NCI-H1417 (cell line): Measurements from ENCODE around the gene UAP1L1.
"Not testable (repeated sequence)": the region's sequence is repeated elsewhere in the genome, so short reads cannot be mapped to it uniquely, and the experiment has no call there.

Experiments
- DNase-seq, 3 experiments: peaks; one replicate each; lab custom pipeline; 2025; lab: John Stamatoyannopoulos, UW

Gene UAP1L1, protein sequence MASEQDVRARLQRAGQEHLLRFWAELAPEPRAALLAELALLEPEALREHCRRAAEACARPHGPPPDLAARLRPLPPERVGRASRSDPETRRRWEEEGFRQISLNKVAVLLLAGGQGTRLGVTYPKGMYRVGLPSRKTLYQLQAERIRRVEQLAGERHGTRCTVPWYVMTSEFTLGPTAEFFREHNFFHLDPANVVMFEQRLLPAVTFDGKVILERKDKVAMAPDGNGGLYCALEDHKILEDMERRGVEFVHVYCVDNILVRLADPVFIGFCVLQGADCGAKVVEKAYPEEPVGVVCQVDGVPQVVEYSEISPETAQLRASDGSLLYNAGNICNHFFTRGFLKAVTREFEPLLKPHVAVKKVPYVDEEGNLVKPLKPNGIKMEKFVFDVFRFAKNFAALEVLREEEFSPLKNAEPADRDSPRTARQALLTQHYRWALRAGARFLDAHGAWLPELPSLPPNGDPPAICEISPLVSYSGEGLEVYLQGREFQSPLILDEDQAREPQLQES

GRCh38 chr9:137077010-137077747, at the start of gene UAP1L1:
Gene UAP1L1, plus strand, starts transcription at chr9:137077517. Its CDS starts 16 bp downstream, at chr9:137077533.
- peak; percentile 11 to 53 (median 38) for DNase-seq

DNA sequence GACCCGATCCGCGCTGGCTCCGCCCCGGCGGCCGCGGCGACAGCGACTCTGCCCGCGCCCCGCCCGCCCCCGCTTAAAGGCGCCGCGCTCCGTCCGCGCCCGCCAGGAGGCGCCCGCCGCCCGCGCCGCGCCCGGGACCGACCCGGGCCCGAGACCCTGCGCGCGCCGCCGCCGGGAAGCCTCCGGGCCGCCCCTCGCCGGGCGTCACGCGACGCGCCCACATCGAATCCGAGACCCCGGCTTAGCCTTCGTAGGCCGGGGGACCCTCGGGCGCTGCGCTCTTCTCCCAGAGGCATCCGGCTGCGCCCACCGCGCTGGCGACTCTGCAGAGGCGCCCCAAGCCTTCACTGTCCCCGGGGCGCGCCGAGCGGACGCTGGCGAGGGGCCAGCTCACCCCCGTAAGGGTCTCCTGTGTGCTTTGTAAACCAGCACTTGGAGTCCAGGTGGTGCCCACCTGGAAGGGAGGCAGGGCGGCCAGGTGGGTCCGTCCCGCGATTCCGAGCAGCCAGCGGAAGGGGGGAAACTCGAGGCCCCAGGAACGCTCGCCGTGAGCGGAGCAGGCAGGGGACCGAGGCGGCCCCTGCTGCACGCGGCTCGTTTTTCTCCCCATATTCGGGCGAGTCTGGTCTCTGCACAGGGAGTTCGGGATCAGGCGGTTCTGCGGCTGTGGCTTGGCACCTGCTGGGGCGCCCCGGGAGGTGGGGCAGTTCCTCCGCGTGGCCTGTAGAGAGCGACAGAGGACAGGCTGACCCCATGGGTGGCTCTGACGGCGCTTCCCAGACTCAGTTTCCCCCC, 48.9 kb upstream of the UAP1L1 start:
- DNase-seq: peak; percentile 66 to 83 (median 74)

DNA sequence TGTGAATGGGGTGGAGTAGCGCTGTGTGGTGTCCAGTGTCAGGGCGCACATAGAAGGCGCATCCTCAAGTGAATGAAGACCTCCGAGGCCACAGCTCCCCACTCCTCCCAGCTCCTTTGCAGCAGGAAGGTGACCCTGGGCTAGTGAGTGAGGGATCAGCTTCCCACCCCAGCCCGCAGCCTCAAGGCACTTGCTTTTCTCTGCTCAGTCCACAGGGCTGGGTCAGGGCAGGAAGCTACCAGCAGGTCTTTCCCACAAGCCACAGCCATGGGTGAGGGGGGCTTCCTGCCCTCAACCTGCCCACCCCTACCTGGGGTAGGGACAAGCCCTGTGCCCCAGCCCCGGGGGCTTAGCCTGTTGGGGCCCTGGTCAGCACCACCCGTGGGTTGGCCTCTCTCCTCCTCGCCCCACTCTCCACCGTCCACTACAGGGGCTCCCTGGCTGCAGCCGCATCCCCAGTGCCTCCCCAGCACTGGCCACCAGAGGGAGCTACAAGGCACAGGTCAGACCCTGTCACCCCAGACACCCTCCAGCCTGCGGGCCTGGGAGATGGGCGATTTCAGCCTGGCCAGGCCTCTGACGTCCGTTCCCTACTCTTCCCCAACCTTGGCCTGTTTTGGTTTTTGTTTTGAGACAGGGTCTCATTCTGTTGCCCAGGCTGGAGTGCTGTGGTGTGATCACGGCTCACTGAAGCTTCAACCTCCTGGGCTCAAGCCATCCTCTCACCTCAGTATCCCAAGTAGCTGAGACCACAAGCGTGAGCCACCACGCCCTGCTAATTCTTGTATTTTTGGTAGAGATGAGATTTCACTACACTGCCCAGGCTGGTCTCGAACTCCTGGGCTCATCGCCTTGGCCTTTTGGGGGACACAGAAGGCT, 48.0 kb upstream of the UAP1L1 start:
- DNase-seq: peak; percentile 11 to 77 (median 67)

- DNase-seq: no peak
Observed at GRCh38 chr9:137030006-137030405, 47.3 kb upstream of the UAP1L1 start.

DNA sequence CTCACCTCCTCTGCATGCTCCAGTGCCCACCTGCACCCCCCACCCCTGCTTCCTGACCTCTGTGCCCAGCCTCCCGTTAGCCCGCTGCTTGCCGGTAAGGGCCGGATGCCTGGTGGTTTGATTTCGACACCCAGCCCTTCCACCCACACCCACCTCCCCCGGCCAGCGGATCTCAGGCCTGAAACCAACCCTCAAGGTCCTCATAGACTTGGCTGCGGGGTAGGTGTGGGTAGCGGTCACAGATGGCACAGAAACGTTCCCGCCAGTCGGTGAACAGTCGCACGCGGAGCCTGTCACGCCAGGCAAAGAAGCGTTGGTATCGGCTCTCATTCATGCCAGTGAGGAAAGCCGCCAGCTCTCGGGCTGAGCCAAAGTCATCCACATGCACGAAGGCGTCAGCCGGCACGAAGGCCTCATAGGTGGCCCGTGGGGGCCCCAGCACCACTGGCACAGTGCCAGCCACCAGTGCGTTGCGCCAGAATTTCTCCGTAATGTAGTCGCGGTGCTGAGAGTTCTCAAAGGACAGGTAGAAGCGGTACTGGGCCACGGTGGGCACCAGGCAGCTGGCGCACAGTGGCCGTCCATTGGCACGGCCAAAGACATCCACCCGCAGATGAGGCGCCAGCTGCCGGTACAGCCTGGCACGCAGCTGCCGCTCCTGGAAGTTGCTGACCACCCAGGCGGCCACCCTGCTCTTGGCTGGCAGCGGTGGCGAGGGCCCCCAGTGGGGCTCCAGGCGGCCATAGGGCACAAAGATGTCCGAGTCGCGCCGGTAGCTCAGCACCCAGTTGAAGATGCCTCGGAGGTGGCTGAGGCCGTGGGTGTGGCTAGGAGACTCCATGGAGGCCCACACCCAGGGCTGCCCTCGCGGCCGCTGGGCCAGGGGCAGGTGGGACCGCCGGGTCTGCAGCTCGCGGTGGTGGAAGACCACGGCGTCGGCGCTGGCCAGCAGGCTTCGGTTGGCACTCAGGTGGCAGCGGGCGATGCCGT, 46.5 kb upstream of the UAP1L1 start:
- no peak for DNase-seq

DNA sequence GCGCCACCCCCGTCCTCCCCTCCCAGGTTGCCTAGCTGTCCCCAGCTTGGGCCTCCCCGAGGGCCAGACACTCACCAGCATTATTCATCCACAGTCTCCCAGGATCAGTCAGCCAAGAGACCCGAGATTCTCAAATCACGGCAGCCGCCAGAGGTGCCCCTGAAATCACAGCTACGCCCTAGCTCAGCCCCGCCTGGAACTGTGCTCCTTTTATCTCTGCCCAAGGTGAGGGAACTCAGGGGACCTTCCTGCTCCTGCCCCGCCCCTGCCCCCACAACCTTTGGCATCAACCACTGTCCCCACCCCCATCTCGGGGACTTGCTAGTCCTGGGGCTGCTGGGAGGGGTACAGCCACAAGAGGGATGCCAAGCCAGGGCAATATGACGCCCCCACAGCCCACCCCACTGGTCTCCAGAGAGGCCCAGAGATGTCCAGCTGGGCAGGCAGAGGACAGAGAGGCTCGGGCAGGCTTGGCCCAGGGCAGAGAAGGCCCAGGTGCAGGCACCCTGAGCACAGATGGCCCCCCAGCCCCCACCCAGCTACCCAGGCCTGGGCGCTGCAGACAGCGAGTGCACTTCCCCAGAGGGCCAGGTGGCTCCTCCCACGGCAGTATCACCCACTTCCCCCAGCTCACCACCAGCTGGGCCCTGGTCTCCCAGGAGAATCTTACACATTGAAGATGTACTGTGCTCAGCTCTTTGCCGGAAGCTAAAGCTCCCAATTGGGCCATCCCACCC, 45.2 kb upstream of the UAP1L1 start, which contains the start of gene FUT7:
FUT7 (minus strand) TSS at position 185 of the 737 bp plus-strand sequence; CDS start at position 88, 97 bp downstream.
- DNase-seq: no peak

- no peak for DNase-seq
Observed at GRCh38 chr9:137032858-137033257, 44.5 kb upstream of the UAP1L1 start.

DNA sequence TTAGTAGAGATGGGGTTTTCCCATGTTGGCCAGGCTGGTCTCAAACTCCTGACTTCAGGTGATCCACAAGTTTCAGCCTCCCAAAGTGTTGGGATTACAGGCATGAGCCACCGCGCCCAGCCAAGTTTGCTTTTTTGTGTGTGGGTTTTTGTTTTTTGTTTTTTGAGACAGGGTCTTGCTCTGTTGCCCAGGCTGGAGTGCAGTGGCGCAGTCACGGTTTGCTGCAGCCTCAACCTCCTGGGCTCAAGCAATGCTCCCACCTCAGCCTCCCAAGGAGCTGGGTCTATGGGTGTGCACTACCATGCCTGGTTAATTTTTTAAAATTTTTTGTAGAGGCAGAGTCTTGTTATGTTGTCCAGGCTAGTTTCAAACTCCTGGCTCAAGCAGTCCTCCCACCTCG, 43.8 kb upstream of the UAP1L1 start:
- DNase-seq: not testable (repeated sequence)

GRCh38 chr9:137034039-137034708, 43.1 kb upstream of the UAP1L1 start:
- peak in 1 of 3 experiments; percentile 54 for DNase-seq

GRCh38 chr9:137034709-137035506, 42.4 kb upstream of the UAP1L1 start:
- DNase-seq: peak; percentile 65 to 92 (median 84)

GRCh38 chr9:137035507-137035834, 41.8 kb upstream of the UAP1L1 start:
- no peak for DNase-seq

DNA sequence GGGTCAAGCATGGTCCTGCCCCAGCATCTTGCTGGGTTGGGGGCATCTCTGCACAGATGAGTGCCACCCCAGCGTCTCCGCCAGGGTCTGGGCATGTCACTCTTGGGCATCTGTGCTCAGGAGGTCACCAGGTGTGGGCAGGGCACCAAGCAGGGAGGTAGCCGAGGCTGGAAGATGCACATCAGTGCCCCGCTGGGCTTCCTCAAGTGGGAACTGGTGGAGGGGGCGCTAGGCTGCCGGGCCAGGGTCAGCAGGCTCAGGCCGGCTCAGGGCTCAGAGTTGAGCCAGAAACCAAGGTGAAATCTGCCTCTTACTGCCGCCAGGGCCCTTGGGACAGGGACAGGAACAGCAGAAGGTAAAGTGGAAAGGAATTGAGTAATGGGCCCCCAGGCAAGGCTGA, 41.4 kb upstream of the UAP1L1 start:
- DNase-seq: no peak

DNA sequence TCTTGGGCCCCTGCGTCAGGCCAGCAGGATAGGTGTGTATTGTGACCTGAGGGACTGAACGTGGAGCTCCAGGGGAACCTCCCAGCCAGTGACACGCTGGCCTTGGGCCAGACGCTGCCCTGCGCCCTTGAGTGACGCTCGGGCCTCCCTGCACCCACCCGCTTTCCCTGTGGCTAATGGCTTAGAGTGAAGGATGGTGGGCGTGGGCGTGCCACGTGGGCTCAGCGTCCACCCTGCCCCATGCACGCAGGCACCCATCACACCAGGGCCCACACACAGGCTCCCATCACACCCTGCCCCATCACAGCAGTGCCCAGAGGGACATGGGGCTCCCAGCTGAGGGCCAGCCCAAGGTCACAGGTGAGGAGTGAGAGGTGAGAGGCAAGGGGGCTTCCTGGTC, 40.3 kb upstream of the UAP1L1 start:
- no peak for DNase-seq

GRCh38 chr9:137037483-137037882, 39.8 kb upstream of the UAP1L1 start:
- DNase-seq: no peak

GRCh38 chr9:137038916-137039315, 38.4 kb upstream of the UAP1L1 start:
- no peak for DNase-seq

DNA sequence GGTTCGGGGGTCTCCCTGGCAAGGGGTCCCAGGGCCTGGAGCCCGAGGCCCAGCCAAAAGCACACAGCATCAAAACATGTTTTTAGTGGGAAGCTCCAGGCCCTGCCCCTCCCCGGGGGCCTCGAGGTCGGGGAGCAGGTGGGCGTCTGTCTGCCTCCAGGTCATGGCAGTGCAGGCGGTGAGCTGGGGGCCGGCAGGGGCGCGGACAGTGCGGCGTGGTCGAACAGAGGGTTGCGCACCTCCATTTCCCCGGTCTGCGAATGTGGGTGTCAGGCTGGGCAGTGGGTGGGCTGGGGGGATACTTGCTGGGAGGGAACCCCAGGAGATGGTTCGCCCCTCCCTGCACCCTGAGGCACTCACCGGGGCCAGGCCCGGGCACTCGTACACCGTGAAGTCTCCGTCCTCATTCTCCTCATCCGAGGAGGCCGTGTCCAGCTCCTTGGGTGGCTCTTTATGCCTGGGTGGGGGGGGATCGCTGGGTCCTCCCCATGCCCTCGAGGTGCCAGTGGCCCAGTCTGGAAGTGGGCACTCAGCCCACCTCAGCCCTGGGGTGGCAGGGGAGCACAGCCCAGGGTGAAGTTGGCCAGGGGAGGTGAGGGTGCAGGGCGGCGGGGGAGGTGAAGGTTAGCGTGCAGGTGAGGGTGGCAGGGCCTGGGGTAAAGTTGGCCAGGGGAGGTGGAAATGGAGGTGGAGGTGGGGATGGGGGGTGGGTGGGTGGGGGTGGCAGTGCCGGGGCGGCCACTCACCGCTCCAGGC, 37.5 kb upstream of the UAP1L1 start:
- no peak for DNase-seq

DNA sequence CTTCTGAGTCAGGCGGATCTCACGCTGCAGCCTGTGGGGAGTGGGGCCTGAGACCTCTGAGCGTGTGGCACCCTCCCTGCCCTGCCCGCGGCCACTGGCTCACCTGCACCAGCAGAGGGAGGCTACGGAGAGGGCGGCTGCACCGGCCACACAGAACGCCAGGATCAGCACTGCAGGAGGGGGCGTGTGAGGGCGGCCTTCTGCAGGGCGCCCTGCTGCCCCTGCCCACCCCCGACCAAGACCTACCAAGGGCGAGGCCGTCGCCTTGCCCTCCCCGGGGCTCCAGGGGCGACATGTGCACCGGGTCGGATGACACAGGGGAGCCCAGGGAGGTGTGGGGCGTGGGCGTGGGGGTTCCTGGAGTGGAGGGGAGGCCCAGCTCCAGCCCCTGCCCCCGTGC, 36.7 kb upstream of the UAP1L1 start:
- DNase-seq: no peak
